Rectal smooth muscle tissue (tissue), 1 donor: Measurements from ENCODE around the gene TRUB2.
A peak's percentile ranks its signal among the peaks of the same experiment; 100 is the strongest.

ENCODE experiments used
- H3K27ac ChIP-seq: one replicate; pipeline ENCODE4 v1.7.0; 2013; ENCODE audit warnings: low read depth, low read length, inconsistent platforms
- H3K27me3 ChIP-seq: one replicate; pipeline ENCODE4 v1.7.0; 2013; ENCODE audit warnings: low read length; ENCODE audit not compliant: control insufficient read depth, insufficient read depth
- H3K36me3 ChIP-seq: one replicate; pipeline ENCODE4 v1.7.0; 2013; ENCODE audit warnings: low read length; ENCODE audit not compliant: control insufficient read depth, insufficient read depth
- H3K4me1 ChIP-seq: one replicate; pipeline ENCODE4 v1.7.0; 2013; ENCODE audit warnings: low read length; ENCODE audit not compliant: control insufficient read depth, insufficient read depth
- H3K4me3 ChIP-seq: one replicate; pipeline ENCODE4 v1.7.0; 2013; ENCODE audit warnings: low read length
- H3K9ac ChIP-seq: one replicate; pipeline ENCODE4 v1.7.0; 2013; ENCODE audit warnings: low read length

The TRUB2 gene

GRCh38 chr9:128337936-128338335 is 15.7 kb upstream of the TRUB2 start:
- no peaks in the 10 kb centered on the region for H3K4me1 ChIP-seq
- H3K9ac ChIP-seq = no peak overlapping the region
- H3K4me3 ChIP-seq = no peak overlapping the region
- H3K27me3 ChIP-seq = no peaks in the 10 kb centered on the region
- no peak overlapping the region for H3K27ac ChIP-seq
- no peaks in the 10 kb centered on the region for H3K36me3 ChIP-seq

DNA sequence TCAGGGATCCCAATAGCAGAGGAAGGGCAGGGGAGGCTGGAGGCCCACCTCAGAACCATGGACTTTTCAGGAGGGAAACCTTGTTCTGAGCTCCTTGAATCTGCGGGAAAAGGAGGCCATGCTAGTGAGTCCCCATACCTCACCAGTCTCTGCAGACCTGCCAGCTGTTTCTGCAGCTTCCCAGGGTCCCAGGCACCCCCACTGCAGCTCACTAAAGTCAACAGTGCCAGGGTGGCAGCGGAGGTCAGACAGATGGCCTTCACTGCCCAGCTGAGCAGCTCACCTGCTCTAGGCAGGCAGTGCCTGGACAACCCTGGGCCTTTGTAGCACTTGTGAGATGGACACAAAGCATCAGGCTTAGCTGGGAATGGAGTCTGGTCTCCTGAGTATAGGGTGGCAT is 13.7 kb upstream of the TRUB2 start:
- Histone ChIP-seq H3K4me1 (no peaks in the 10 kb centered on the region), H3K27ac (no peak overlapping the region), H3K9ac (no peak overlapping the region), H3K4me3 (no peak overlapping the region), H3K27me3 (no peaks in the 10 kb centered on the region), H3K36me3 (no peaks in the 10 kb centered on the region)

GRCh38 chr9:128335161-128335560 is 12.9 kb upstream of the TRUB2 start:
- H3K9ac ChIP-seq = no peak overlapping the region
- H3K27ac ChIP-seq = no peak overlapping the region
- no peak overlapping the region for H3K4me3 ChIP-seq
- H3K36me3 ChIP-seq = no peaks in the 10 kb centered on the region
- no peaks in the 10 kb centered on the region for H3K4me1 ChIP-seq
- H3K27me3 ChIP-seq = no peaks in the 10 kb centered on the region

GRCh38 chr9:128333451-128333869 is 11.2 kb upstream of the TRUB2 start:
- Histone ChIP-seq H3K27ac (no peak overlapping the region), H3K36me3 (peaks cover 3% of the 10 kb centered on the region), H3K4me1 (no peaks in the 10 kb centered on the region), H3K4me3 (no peak overlapping the region), H3K27me3 (no peaks in the 10 kb centered on the region), H3K9ac (no peak overlapping the region)

DNA sequence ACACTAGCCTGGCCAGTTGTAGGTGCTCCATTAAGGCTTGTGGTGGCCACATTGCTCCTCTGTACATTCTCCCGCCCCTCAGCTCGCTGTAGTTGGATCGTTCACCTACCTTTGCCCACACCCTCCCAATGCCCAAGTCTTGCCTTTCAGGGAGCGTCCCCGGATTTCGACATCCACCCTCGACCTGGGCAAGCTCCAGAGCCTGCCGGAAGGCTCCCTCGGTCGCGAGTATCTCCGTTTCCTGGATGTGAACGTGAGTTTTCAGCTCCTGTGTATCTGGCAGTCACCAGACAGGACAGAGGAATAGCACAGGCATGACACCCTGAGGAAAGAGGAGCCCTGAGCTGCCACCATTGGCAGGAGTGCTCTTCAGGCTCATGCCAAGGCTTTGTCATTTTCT is 3.4 kb upstream of the TRUB2 start:
- H3K4me1 ChIP-seq = peaks cover 7% of the 10 kb centered on the region
- no peak overlapping the region for H3K9ac ChIP-seq
- no peak overlapping the region for H3K4me3 ChIP-seq
- H3K27ac ChIP-seq = no peak overlapping the region
- H3K36me3 ChIP-seq = peaks cover 19% of the 10 kb centered on the region
- no peaks in the 10 kb centered on the region for H3K27me3 ChIP-seq

DNA sequence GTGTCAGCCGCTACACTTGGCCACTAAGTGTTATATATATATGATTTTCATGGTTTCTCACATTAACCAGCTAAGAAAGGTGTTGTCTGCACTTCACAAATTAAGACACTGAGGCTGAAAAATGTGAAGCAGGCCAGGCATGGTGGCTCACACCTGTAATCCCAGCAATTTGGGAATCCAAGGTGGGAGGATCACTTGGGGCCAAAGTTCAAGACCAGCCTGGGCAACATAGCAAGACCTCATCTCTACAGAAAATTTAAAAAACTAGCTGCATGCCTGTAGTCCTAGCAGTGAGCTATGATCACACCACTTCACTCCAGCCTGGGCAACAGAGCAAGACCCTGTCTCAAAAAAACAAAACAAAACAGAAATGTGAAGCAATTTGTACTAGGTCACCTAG is 2.2 kb upstream of the TRUB2 start:
- no peaks in the 10 kb centered on the region for H3K27me3 ChIP-seq
- peaks cover 7% of the 10 kb centered on the region for H3K4me1 ChIP-seq
- peak overlapping the region; percentile 9 for H3K4me3 ChIP-seq
- peaks cover 16% of the 10 kb centered on the region for H3K36me3 ChIP-seq
- H3K9ac ChIP-seq = no peak overlapping the region
- H3K27ac ChIP-seq = no peak overlapping the region

DNA sequence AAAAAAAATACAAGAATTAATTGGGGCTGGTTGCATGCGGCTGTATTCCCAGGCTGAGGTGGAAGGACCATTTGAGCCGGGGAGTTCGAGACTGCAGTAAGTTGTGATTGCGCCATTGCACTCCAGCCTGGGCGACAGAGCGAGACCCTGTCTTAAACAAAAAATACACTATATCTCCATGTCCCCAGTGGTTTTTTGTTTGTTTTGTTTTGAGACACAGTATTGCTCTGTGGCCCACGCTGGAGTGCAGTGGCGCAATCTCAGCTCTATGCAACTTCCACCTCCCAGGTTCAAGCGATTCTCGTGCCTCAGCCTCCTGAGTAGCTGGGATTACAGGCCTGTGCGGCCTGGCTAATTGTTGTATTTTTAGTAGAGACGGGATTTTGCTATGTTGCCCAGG is 1.5 kb upstream of the TRUB2 start:
- H3K4me3 ChIP-seq = peak overlapping the region; percentile 98
- H3K27ac ChIP-seq = no peak overlapping the region
- no peaks in the 10 kb centered on the region for H3K27me3 ChIP-seq
- H3K4me1 ChIP-seq = peaks cover 7% of the 10 kb centered on the region
- H3K9ac ChIP-seq = no peak overlapping the region
- peaks cover 16% of the 10 kb centered on the region for H3K36me3 ChIP-seq

DNA sequence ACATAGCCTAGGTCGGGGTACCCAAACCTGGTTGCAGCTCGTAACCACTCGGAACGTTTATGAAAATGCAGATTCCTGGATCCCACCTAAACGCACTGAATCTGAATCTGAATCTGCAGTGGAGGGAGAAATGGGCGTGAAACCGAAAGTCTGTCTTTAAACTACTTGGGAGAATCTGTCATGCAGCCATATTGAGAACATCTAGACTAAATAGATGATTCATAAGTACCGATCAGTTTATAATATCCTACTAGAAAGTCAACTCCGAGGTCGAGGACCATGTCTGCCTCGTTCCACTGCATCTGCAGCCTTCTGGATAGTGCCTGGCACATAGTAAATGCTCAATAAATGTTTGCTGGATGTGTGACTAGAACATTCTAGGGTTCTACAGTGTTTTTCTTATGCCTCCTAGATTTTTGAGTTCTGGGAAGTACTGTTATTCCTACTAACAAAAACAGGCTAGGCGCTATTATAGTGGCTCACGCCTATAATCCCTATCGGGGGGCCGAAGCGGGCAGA is 1.0 kb upstream of the TRUB2 start:
- H3K27ac ChIP-seq = peak overlapping the region; percentile 44
- H3K4me1 ChIP-seq = peaks cover 7% of the 10 kb centered on the region
- H3K9ac ChIP-seq = peak overlapping the region; percentile 63
- no peaks in the 10 kb centered on the region for H3K27me3 ChIP-seq
- H3K36me3 ChIP-seq = peaks cover 16% of the 10 kb centered on the region
- peak overlapping the region; percentile 98 for H3K4me3 ChIP-seq

GRCh38 chr9:128321879-128322403 is 306 bp downstream of the TRUB2 start:
- peak overlapping the region; percentile 90 for H3K9ac ChIP-seq
- H3K4me3 ChIP-seq = peak overlapping the region; percentile 98
- H3K27me3 ChIP-seq = no peaks in the 10 kb centered on the region
- peak overlapping the region; percentile 34 for H3K27ac ChIP-seq
- peaks cover 7% of the 10 kb centered on the region for H3K4me1 ChIP-seq
- H3K36me3 ChIP-seq = peaks cover 23% of the 10 kb centered on the region

GRCh38 chr9:128321343-128321742 is 904 bp downstream of the TRUB2 start:
- H3K9ac ChIP-seq = no peak overlapping the region
- no peak overlapping the region for H3K27ac ChIP-seq
- peaks cover 28% of the 10 kb centered on the region for H3K36me3 ChIP-seq
- no peaks in the 10 kb centered on the region for H3K27me3 ChIP-seq
- peak overlapping the region; percentile 98 for H3K4me3 ChIP-seq
- peaks cover 7% of the 10 kb centered on the region for H3K4me1 ChIP-seq

DNA sequence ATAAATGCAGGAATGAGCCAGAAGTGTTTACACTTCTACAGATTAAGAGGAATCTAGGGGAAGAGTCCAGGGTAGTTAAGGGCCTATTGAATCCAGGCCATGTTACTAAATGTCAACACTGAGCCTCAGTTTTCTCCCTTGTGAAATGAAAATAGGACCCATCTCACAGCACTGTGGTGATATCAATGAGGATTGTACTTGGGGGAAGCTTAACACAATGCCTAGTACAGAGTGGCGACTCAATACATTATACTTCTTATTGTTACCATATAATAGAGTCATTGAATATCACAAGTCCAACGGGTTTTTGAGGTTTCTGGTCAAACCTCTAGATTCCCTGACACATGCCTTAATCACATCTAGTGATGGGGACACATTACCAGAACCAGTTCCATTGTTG is 4.6 kb downstream of the TRUB2 start:
- peaks cover 24% of the 10 kb centered on the region for H3K36me3 ChIP-seq
- no peak overlapping the region for H3K4me3 ChIP-seq
- no peak overlapping the region for H3K9ac ChIP-seq
- no peaks in the 10 kb centered on the region for H3K27me3 ChIP-seq
- peaks cover 2% of the 10 kb centered on the region for H3K4me1 ChIP-seq
- no peak overlapping the region for H3K27ac ChIP-seq

DNA sequence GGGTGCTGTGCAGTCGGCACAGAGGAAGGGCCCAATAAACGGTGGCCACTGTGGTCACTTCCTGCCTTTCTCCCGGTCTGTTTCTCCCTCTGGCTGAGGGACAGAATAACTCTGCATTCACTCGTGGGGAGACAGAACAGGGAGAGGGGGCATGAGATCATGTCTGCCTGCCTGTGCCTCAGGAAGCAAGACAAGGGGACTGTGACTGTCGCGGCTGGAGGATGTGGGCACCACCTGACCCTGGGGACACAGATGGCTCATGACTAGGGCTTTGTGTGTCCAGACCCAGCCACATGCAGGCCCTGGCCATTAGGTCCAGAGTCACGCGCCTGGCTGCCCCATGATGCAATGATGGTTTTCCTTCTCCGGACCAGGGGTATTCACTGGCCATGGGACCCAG is 5.8 kb downstream of the TRUB2 start:
- Histone ChIP-seq H3K27me3 (no peaks in the 10 kb centered on the region), H3K4me1 (peaks cover under 1% of the 10 kb centered on the region), H3K4me3 (no peak overlapping the region), H3K27ac (no peak overlapping the region), H3K36me3 (peaks cover 25% of the 10 kb centered on the region), H3K9ac (no peak overlapping the region)

GRCh38 chr9:128314697-128315096 is 7.5 kb downstream of the TRUB2 start:
- H3K36me3 ChIP-seq = peaks cover 32% of the 10 kb centered on the region
- H3K4me1 ChIP-seq = no peaks in the 10 kb centered on the region
- no peak overlapping the region for H3K9ac ChIP-seq
- H3K27ac ChIP-seq = no peak overlapping the region
- no peaks in the 10 kb centered on the region for H3K27me3 ChIP-seq
- no peak overlapping the region for H3K4me3 ChIP-seq
